ENCODE results near the gene VAV2.

Gene VAV2

GRCh38 chr9:134026981-134027380 is 34.9 kb upstream of the VAV2 start:
- 97% methylated on average over 7 of the region's 8 CpGs for WGBS (ENCODE audit: insufficient coverage)
- Histone ChIP-seq H3K4me3 (ENCODE audit: control insufficient read depth in 1 of 7, extremely low read depth in 1 of 7, insufficient read depth in 4 of 7, low read depth in 2 of 7, low read length in 6 of 7) (no peak overlapping the region), H3K9me3 (ENCODE audit: control extremely low read depth in 1 of 5, control insufficient read depth in 4 of 5, insufficient read depth in 2 of 5, low read depth in 1 of 5, low read length in 4 of 5) (no peaks in the 10 kb centered on the region), H3K36me3 (ENCODE audit: control insufficient read depth in 4 of 4, insufficient read depth in 4 of 4, low read length in 3 of 4) (peaks cover 2 to 36% (median 23%) of the 10 kb centered on the region in 4 experiments), H3K4me1 (ENCODE audit: control extremely low read depth in 1 of 4, control insufficient read depth in 4 of 4, insufficient read depth in 4 of 4, low read length in 3 of 4) (peaks cover 0 to 15% (median 14%) of the 10 kb centered on the region in 4 experiments), H3K27ac (ENCODE audit: insufficient read depth in 1 of 2, low read depth in 1 of 2, low read length in 2 of 2, poor library complexity in 1 of 2, severe bottlenecking in 2 of 2) (no peak overlapping the region), H3K27me3 (replicated peaks in 2 of 5; ENCODE audit: control insufficient read depth in 4 of 5, insufficient read depth in 5 of 5, low read length in 4 of 5) (no peaks in the 10 kb centered on the region)
- POLR2A ChIA-PET = no interaction called here
- CTCF ChIA-PET = interaction anchor here (1.1 to 1.7 kb wide), 3 partner anchors 12 to 31 kb away, joined by 3 read pairs; no protein-coding TSS in a partner anchor
- no peak for DNase-seq

DNA sequence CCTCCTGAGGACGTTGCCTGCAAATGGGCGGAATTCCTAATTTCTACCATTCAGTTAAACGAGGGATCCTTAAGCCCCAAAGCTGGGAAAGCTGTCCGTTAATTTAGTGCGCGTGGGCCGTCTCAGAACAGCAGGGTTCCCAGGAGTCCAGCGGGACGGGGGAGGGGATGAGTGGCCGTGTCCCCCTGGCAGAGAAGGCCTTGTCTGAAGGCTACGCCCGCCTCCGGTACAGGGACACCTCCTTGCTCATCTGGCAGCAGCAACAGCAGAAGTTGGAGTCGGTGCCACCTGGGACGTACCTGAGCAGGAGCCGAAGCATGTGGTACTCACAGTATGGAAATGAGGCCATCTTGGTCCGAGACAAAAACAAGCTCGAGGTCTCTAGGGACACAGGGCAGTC is 34.5 kb upstream of the VAV2 start:
- Histone ChIP-seq H3K27ac (ENCODE audit: insufficient read depth in 1 of 2, low read depth in 1 of 2, low read length in 2 of 2, poor library complexity in 1 of 2, severe bottlenecking in 2 of 2) (no peak overlapping the region), H3K4me3 (ENCODE audit: control insufficient read depth in 1 of 7, extremely low read depth in 1 of 7, insufficient read depth in 4 of 7, low read depth in 2 of 7, low read length in 6 of 7) (peak overlapping the region in 3 of 7 experiments; percentile 73 to 91 (median 78)), H3K4me1 (ENCODE audit: control extremely low read depth in 1 of 4, control insufficient read depth in 4 of 4, insufficient read depth in 4 of 4, low read length in 3 of 4) (peaks cover 0 to 15% (median 14%) of the 10 kb centered on the region in 4 experiments), H3K9me3 (ENCODE audit: control extremely low read depth in 1 of 5, control insufficient read depth in 4 of 5, insufficient read depth in 2 of 5, low read depth in 1 of 5, low read length in 4 of 5) (no peaks in the 10 kb centered on the region), H3K27me3 (replicated peaks in 2 of 5; ENCODE audit: control insufficient read depth in 4 of 5, insufficient read depth in 5 of 5, low read length in 4 of 5) (no peaks in the 10 kb centered on the region), H3K36me3 (ENCODE audit: control insufficient read depth in 4 of 4, insufficient read depth in 4 of 4, low read length in 3 of 4) (peaks cover 2 to 32% (median 20%) of the 10 kb centered on the region in 4 experiments)
- POLR2A ChIA-PET = no interaction called here
- no peak for DNase-seq
- WGBS (ENCODE audit: insufficient coverage) = 97% methylated on average over 12 of the region's 18 CpGs
- CTCF ChIA-PET = interaction anchor here (1.0 to 2.5 kb wide), 5 partner anchors 12 to 98 kb away, joined by 3 to 10 read pairs (median 3); no protein-coding TSS in a partner anchor

DNA sequence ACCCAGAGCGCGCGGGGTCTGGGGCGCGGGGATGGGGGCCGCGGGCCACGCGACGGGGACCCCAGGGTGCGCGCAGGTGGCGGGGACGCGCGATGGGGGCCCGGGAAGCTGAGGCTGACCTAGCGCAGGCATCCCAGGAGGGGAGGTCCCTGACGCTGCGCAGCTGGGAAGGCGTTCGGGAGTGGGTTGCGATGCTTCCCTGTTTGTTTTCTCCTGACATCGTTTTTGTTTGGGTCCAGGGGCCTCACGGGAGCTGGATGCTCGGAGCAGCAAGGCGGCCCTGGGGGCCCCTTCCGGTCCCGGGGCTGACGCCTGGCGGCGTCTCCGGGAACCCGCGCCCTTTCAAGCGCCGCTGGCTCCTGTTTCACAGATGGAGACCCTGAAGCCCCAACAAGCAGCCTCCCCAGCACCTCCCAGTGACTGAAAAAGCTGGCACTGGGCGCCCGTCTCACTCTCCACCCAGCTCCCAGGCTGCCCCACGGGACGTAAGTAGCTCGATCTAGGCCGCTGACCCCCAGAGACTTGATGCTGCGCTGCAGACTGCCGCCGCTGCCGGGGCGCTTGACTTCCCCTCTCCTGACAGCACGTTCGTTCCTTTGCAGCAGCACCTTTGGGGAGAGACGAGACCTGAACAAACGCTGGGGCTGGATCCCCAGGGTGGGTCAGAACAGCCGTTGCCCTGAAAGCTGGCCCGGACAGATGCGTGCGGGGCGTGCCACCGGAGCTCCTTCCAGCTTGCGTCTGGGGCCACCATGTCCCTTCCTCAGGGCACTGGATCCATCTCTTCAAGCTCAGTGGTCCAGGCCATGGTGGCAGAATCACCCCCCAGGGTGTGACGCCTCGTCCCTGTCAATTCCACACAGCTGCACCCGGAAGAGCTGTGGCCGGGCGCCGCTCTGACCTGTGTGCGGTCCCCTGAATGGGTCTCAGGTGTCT is 33.8 kb upstream of the VAV2 start:
- no peaks in the 10 kb centered on the region for H3K27me3 ChIP-seq (replicated peaks in 2 of 5; ENCODE audit: control insufficient read depth in 4 of 5, insufficient read depth in 5 of 5, low read length in 4 of 5)
- POLR2A ChIA-PET = interaction anchor here (0.6 to 1.6 kb wide), 2 partner anchors 32 to 35 kb away, joined by 3 read pairs; no protein-coding TSS in a partner anchor
- H3K27ac ChIP-seq (ENCODE audit: insufficient read depth in 1 of 2, low read depth in 1 of 2, low read length in 2 of 2, poor library complexity in 1 of 2, severe bottlenecking in 2 of 2) = peak overlapping the region in 1 of 2 experiments; percentile 58
- peaks cover 0 to 15% (median 14%) of the 10 kb centered on the region in 4 experiments for H3K4me1 ChIP-seq (ENCODE audit: control extremely low read depth in 1 of 4, control insufficient read depth in 4 of 4, insufficient read depth in 4 of 4, low read length in 3 of 4)
- peaks cover 2 to 26% (median 15%) of the 10 kb centered on the region in 4 experiments for H3K36me3 ChIP-seq (ENCODE audit: control insufficient read depth in 4 of 4, insufficient read depth in 4 of 4, low read length in 3 of 4)
- no peaks in the 10 kb centered on the region for H3K9me3 ChIP-seq (ENCODE audit: control extremely low read depth in 1 of 5, control insufficient read depth in 4 of 5, insufficient read depth in 2 of 5, low read depth in 1 of 5, low read length in 4 of 5)
- CTCF ChIA-PET = interaction anchor here (0.7 to 2.5 kb wide), 6 partner anchors 13 to 99 kb away, joined by 3 to 10 read pairs (median 3); no protein-coding TSS in a partner anchor
- DNase-seq = peak; percentile 56 to 70 (median 64)
- peak overlapping the region; percentile 50 to 91 (median 78) for H3K4me3 ChIP-seq (ENCODE audit: control insufficient read depth in 1 of 7, extremely low read depth in 1 of 7, insufficient read depth in 4 of 7, low read depth in 2 of 7, low read length in 6 of 7)
- WGBS (ENCODE audit: insufficient coverage) = 20% methylated on average over 50 of the region's 66 CpGs

- CTCF ChIA-PET = interaction anchor here (0.7 to 2.5 kb wide), 3 partner anchors 31 to 37 kb away, joined by 3 to 10 read pairs (median 4); no protein-coding TSS in a partner anchor
- H3K27me3 ChIP-seq (replicated peaks in 2 of 5; ENCODE audit: control insufficient read depth in 4 of 5, insufficient read depth in 5 of 5, low read length in 4 of 5) = no peaks in the 10 kb centered on the region
- POLR2A ChIA-PET = interaction anchor here (0.6 to 1.6 kb wide), 4 partner anchors 33 to 74 kb away, joined by 3 to 4 read pairs (median 4); no protein-coding TSS in a partner anchor
Observed at GRCh38 chr9:134024828-134025605, 32.9 kb upstream of the VAV2 start, which contains the start of gene BRD3OS. Gene BRD3OS (plus strand): TSS chr9:134025481. CDS start chr9:134026748, 1,267 bp downstream.

GRCh38 chr9:134024214-134024792 is 32.2 kb upstream of the VAV2 start:
- H3K4me3 ChIP-seq (ENCODE audit: control insufficient read depth in 1 of 7, extremely low read depth in 1 of 7, insufficient read depth in 4 of 7, low read depth in 2 of 7, low read length in 6 of 7) = peak overlapping the region in 3 of 7 experiments; percentile 43 to 91 (median 59)
- H3K27me3 ChIP-seq (replicated peaks in 2 of 5; ENCODE audit: control insufficient read depth in 4 of 5, insufficient read depth in 5 of 5, low read length in 4 of 5) = no peaks in the 10 kb centered on the region
- no peak overlapping the region for H3K27ac ChIP-seq (ENCODE audit: insufficient read depth in 1 of 2, low read depth in 1 of 2, low read length in 2 of 2, poor library complexity in 1 of 2, severe bottlenecking in 2 of 2)
- 100% methylated on average over 1 of the region's 4 CpGs for WGBS (ENCODE audit: insufficient coverage)
- H3K9me3 ChIP-seq (ENCODE audit: control extremely low read depth in 1 of 5, control insufficient read depth in 4 of 5, insufficient read depth in 2 of 5, low read depth in 1 of 5, low read length in 4 of 5) = no peaks in the 10 kb centered on the region
- H3K4me1 ChIP-seq (ENCODE audit: control extremely low read depth in 1 of 4, control insufficient read depth in 4 of 4, insufficient read depth in 4 of 4, low read length in 3 of 4) = peaks cover 0 to 15% (median 14%) of the 10 kb centered on the region in 4 experiments
- H3K36me3 ChIP-seq (ENCODE audit: control insufficient read depth in 4 of 4, insufficient read depth in 4 of 4, low read length in 3 of 4) = peaks cover 2 to 15% (median 6%) of the 10 kb centered on the region in 4 experiments
- CTCF ChIA-PET = interaction anchor here (2.5 kb wide), 1 partner anchor 31 kb away, joined by 10 read pairs; no protein-coding TSS in a partner anchor
- DNase-seq = peak in 1 of 3 donors; percentile 13
- POLR2A ChIA-PET = interaction anchor here (0.6 to 1.6 kb wide), 3 partner anchors 36 to 73 kb away, joined by 3 to 4 read pairs (median 4); no protein-coding TSS in a partner anchor

More at GRCh38 chr9:134024828-134025605, 32.9 kb upstream of the VAV2 start, which contains the start of gene BRD3OS:
- Histone ChIP-seq H3K36me3 (ENCODE audit: control insufficient read depth in 4 of 4, insufficient read depth in 4 of 4, low read length in 3 of 4) (peaks cover 2 to 21% (median 10%) of the 10 kb centered on the region in 4 experiments), H3K4me3 (ENCODE audit: control insufficient read depth in 1 of 7, extremely low read depth in 1 of 7, insufficient read depth in 4 of 7, low read depth in 2 of 7, low read length in 6 of 7) (peak within 1 kb of the TSS; percentile 50 to 91 (median 78)), H3K9me3 (ENCODE audit: control extremely low read depth in 1 of 5, control insufficient read depth in 4 of 5, insufficient read depth in 2 of 5, low read depth in 1 of 5, low read length in 4 of 5) (no peaks in the 10 kb centered on the region), H3K27ac (ENCODE audit: insufficient read depth in 1 of 2, low read depth in 1 of 2, low read length in 2 of 2, poor library complexity in 1 of 2, severe bottlenecking in 2 of 2) (peak within 1 kb of the TSS in 1 of 2 experiments; percentile 58), H3K4me1 (ENCODE audit: control extremely low read depth in 1 of 4, control insufficient read depth in 4 of 4, insufficient read depth in 4 of 4, low read length in 3 of 4) (peaks cover 0 to 15% (median 14%) of the 10 kb centered on the region in 4 experiments)
- DNase-seq = peak; percentile 99
- WGBS (ENCODE audit: insufficient coverage) = 1% methylated on average over 21 of the region's 43 CpGs

DNA sequence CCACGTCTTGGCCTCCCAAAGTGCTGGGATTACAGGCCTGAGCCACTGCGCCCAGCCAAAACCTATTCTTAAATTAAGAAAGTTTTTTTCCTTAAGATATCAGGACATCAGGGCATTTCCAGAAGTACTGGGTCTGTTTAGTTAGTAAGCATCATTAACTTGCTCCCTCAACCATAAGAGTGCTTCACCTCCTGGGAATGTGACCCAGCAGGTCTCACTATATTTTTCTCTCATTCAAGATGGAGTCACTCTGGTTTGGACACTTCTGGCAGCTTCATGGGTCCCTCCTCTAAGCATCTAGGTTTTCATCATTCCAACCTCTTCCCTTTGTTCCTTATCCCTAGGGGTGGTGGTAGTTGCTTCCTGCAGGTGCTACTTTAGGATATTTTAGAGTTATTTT is 22.8 kb upstream of the VAV2 start:
- 100% methylated on average over 1 of the region's 2 CpGs for WGBS (ENCODE audit: insufficient coverage)
- H3K36me3 ChIP-seq (ENCODE audit: control insufficient read depth in 4 of 4, insufficient read depth in 4 of 4, low read length in 3 of 4) = no peaks in the 10 kb centered on the region
- ChIA-PET CTCF (no interaction called here), POLR2A (no interaction called here)
- H3K4me3 ChIP-seq (ENCODE audit: control insufficient read depth in 1 of 7, extremely low read depth in 1 of 7, insufficient read depth in 4 of 7, low read depth in 2 of 7, low read length in 6 of 7) = no peak overlapping the region
- no peak overlapping the region for H3K27ac ChIP-seq (ENCODE audit: insufficient read depth in 1 of 2, low read depth in 1 of 2, low read length in 2 of 2, poor library complexity in 1 of 2, severe bottlenecking in 2 of 2)
- DNase-seq = no peak
- peaks cover 0 to 15% (median 6%) of the 10 kb centered on the region in 4 experiments for H3K4me1 ChIP-seq (ENCODE audit: control extremely low read depth in 1 of 4, control insufficient read depth in 4 of 4, insufficient read depth in 4 of 4, low read length in 3 of 4)
- H3K9me3 ChIP-seq (ENCODE audit: control extremely low read depth in 1 of 5, control insufficient read depth in 4 of 5, insufficient read depth in 2 of 5, low read depth in 1 of 5, low read length in 4 of 5) = peaks cover 0 to 14% (median 5%) of the 10 kb centered on the region in 5 experiments
- H3K27me3 ChIP-seq (replicated peaks in 2 of 5; ENCODE audit: control insufficient read depth in 4 of 5, insufficient read depth in 5 of 5, low read length in 4 of 5) = no peaks in the 10 kb centered on the region

All from common myeloid progenitor, CD34-positive (primary cell).